ENCODE results near the gene SIRT2.

Gene SIRT2

GRCh38 chr19:38932425-38933179 lies 33.2 kb upstream of the SIRT2 start:
- no peaks in the 10 kb centered on the region for H3K27me3 ChIP-seq (ENCODE audit: control insufficient read depth in 2 of 2, insufficient read depth in 2 of 2, low read length in 2 of 2)
- no peaks in the 10 kb centered on the region for H3K9me3 ChIP-seq (ENCODE audit: control insufficient read depth in 2 of 2, low read length in 2 of 2)
- H3K4me1 ChIP-seq (ENCODE audit: control insufficient read depth in 2 of 2, insufficient read depth in 2 of 2, low read length in 2 of 2): peaks cover 8 to 13% of the 10 kb centered on the region in 2 donors
- H3K4me3 ChIP-seq (ENCODE audit: low read length in 2 of 2): no peak overlapping the region
- H3K9ac ChIP-seq (ENCODE audit: low read depth in 1 of 2, low read length in 2 of 2): no peak overlapping the region
- no peak overlapping the region for H3K27ac ChIP-seq (ENCODE audit: low read depth in 2 of 2, low read length in 2 of 2)
- H3K36me3 ChIP-seq (ENCODE audit: control insufficient read depth in 2 of 2, insufficient read depth in 2 of 2, low read length in 2 of 2): peaks cover 6 to 13% of the 10 kb centered on the region in 2 donors

GRCh38 chr19:38931521-38931793 lies 32.0 kb upstream of the SIRT2 start:
- H3K27ac ChIP-seq (ENCODE audit: low read depth in 2 of 2, low read length in 2 of 2): no peak overlapping the region
- H3K9me3 ChIP-seq (ENCODE audit: control insufficient read depth in 2 of 2, low read length in 2 of 2): no peaks in the 10 kb centered on the region
- H3K4me1 ChIP-seq (ENCODE audit: control insufficient read depth in 2 of 2, insufficient read depth in 2 of 2, low read length in 2 of 2): peaks cover 8 to 13% of the 10 kb centered on the region in 2 donors
- H3K36me3 ChIP-seq (ENCODE audit: control insufficient read depth in 2 of 2, insufficient read depth in 2 of 2, low read length in 2 of 2): peaks cover 6 to 13% of the 10 kb centered on the region in 2 donors
- H3K4me3 ChIP-seq (ENCODE audit: low read length in 2 of 2): peak overlapping the region; percentile 96 to 99
- H3K9ac ChIP-seq (ENCODE audit: low read depth in 1 of 2, low read length in 2 of 2): peak overlapping the region; percentile 95 to 98
- H3K27me3 ChIP-seq (ENCODE audit: control insufficient read depth in 2 of 2, insufficient read depth in 2 of 2, low read length in 2 of 2): no peaks in the 10 kb centered on the region

- peak within 1 kb of the TSS; percentile 87 to 92 for H3K27ac ChIP-seq (ENCODE audit: low read depth in 2 of 2, low read length in 2 of 2)
- no peaks in the 10 kb centered on the region for H3K9me3 ChIP-seq (ENCODE audit: control insufficient read depth in 2 of 2, low read length in 2 of 2)
- H3K36me3 ChIP-seq (ENCODE audit: control insufficient read depth in 2 of 2, insufficient read depth in 2 of 2, low read length in 2 of 2): peaks cover 6 to 13% of the 10 kb centered on the region in 2 donors
- peak within 1 kb of the TSS; percentile 95 to 98 for H3K9ac ChIP-seq (ENCODE audit: low read depth in 1 of 2, low read length in 2 of 2)
- H3K4me1 ChIP-seq (ENCODE audit: control insufficient read depth in 2 of 2, insufficient read depth in 2 of 2, low read length in 2 of 2): peaks cover 8 to 13% of the 10 kb centered on the region in 2 donors
- H3K4me3 ChIP-seq (ENCODE audit: low read length in 2 of 2): peak within 1 kb of the TSS; percentile 96 to 99
- no peaks in the 10 kb centered on the region for H3K27me3 ChIP-seq (ENCODE audit: control insufficient read depth in 2 of 2, insufficient read depth in 2 of 2, low read length in 2 of 2)
Measured at GRCh38 chr19:38930776-38931520, 31.5 kb upstream of the SIRT2 start, which contains the start of gene MRPS12. TSS of gene MRPS12 (plus strand) at chr19:38930944. CDS start at chr19:38931295, 351 bp downstream.

- Histone ChIP-seq H3K9me3 (ENCODE audit: control insufficient read depth in 2 of 2, low read length in 2 of 2) (no peaks in the 10 kb centered on the region), H3K36me3 (ENCODE audit: control insufficient read depth in 2 of 2, insufficient read depth in 2 of 2, low read length in 2 of 2) (peaks cover 11 to 19% of the 10 kb centered on the region in 2 donors), H3K4me3 (ENCODE audit: low read length in 2 of 2) (peak within 1 kb of the TSS; percentile 96 to 99), H3K27me3 (ENCODE audit: control insufficient read depth in 2 of 2, insufficient read depth in 2 of 2, low read length in 2 of 2) (no peaks in the 10 kb centered on the region), H3K27ac (ENCODE audit: low read depth in 2 of 2, low read length in 2 of 2) (peak within 1 kb of the TSS; percentile 87 to 92), H3K9ac (ENCODE audit: low read depth in 1 of 2, low read length in 2 of 2) (peak within 1 kb of the TSS; percentile 95 to 98), H3K4me1 (ENCODE audit: control insufficient read depth in 2 of 2, insufficient read depth in 2 of 2, low read length in 2 of 2) (peaks cover 8 to 13% of the 10 kb centered on the region in 2 donors)
Measured at GRCh38 chr19:38929929-38930775, 30.7 kb upstream of the SIRT2 start, which contains the start of gene SARS2. TSS of gene SARS2 (minus strand) at chr19:38930763. CDS start at chr19:38930736, 27 bp downstream.

- Histone ChIP-seq H3K4me3 (ENCODE audit: low read length in 2 of 2) (no peak overlapping the region), H3K36me3 (ENCODE audit: control insufficient read depth in 2 of 2, insufficient read depth in 2 of 2, low read length in 2 of 2) (peaks cover 11 to 25% of the 10 kb centered on the region in 2 donors), H3K27me3 (ENCODE audit: control insufficient read depth in 2 of 2, insufficient read depth in 2 of 2, low read length in 2 of 2) (no peaks in the 10 kb centered on the region), H3K9ac (ENCODE audit: low read depth in 1 of 2, low read length in 2 of 2) (peak overlapping the region in 1 of 2 donors; percentile 24), H3K9me3 (ENCODE audit: control insufficient read depth in 2 of 2, low read length in 2 of 2) (no peaks in the 10 kb centered on the region), H3K4me1 (ENCODE audit: control insufficient read depth in 2 of 2, insufficient read depth in 2 of 2, low read length in 2 of 2) (peaks cover 8 to 13% of the 10 kb centered on the region in 2 donors), H3K27ac (ENCODE audit: low read depth in 2 of 2, low read length in 2 of 2) (no peak overlapping the region)
Measured at GRCh38 chr19:38928391-38929001, 29.1 kb upstream of the SIRT2 start.

- H3K27me3 ChIP-seq (ENCODE audit: control insufficient read depth in 2 of 2, insufficient read depth in 2 of 2, low read length in 2 of 2): no peaks in the 10 kb centered on the region
- H3K9ac ChIP-seq (ENCODE audit: low read depth in 1 of 2, low read length in 2 of 2): no peak overlapping the region
- no peak overlapping the region for H3K27ac ChIP-seq (ENCODE audit: low read depth in 2 of 2, low read length in 2 of 2)
- H3K4me1 ChIP-seq (ENCODE audit: control insufficient read depth in 2 of 2, insufficient read depth in 2 of 2, low read length in 2 of 2): no peaks in the 10 kb centered on the region
- H3K9me3 ChIP-seq (ENCODE audit: control insufficient read depth in 2 of 2, low read length in 2 of 2): no peaks in the 10 kb centered on the region
- H3K36me3 ChIP-seq (ENCODE audit: control insufficient read depth in 2 of 2, insufficient read depth in 2 of 2, low read length in 2 of 2): peaks cover 5 to 21% of the 10 kb centered on the region in 2 donors
- H3K4me3 ChIP-seq (ENCODE audit: low read length in 2 of 2): no peak overlapping the region
Measured at GRCh38 chr19:38924388-38924787, 25.0 kb upstream of the SIRT2 start.

GRCh38 chr19:38922482-38922881 lies 23.1 kb upstream of the SIRT2 start:
- H3K4me1 ChIP-seq (ENCODE audit: control insufficient read depth in 2 of 2, insufficient read depth in 2 of 2, low read length in 2 of 2): no peaks in the 10 kb centered on the region
- H3K36me3 ChIP-seq (ENCODE audit: control insufficient read depth in 2 of 2, insufficient read depth in 2 of 2, low read length in 2 of 2): peaks cover 5 to 21% of the 10 kb centered on the region in 2 donors
- no peaks in the 10 kb centered on the region for H3K27me3 ChIP-seq (ENCODE audit: control insufficient read depth in 2 of 2, insufficient read depth in 2 of 2, low read length in 2 of 2)
- no peak overlapping the region for H3K9ac ChIP-seq (ENCODE audit: low read depth in 1 of 2, low read length in 2 of 2)
- no peak overlapping the region for H3K4me3 ChIP-seq (ENCODE audit: low read length in 2 of 2)
- H3K27ac ChIP-seq (ENCODE audit: low read depth in 2 of 2, low read length in 2 of 2): no peak overlapping the region
- no peaks in the 10 kb centered on the region for H3K9me3 ChIP-seq (ENCODE audit: control insufficient read depth in 2 of 2, low read length in 2 of 2)

GRCh38 chr19:38921420-38922274 lies 22.2 kb upstream of the SIRT2 start:
- no peak overlapping the region for H3K4me3 ChIP-seq (ENCODE audit: low read length in 2 of 2)
- H3K27me3 ChIP-seq (ENCODE audit: control insufficient read depth in 2 of 2, insufficient read depth in 2 of 2, low read length in 2 of 2): no peaks in the 10 kb centered on the region
- H3K9me3 ChIP-seq (ENCODE audit: control insufficient read depth in 2 of 2, low read length in 2 of 2): no peaks in the 10 kb centered on the region
- H3K4me1 ChIP-seq (ENCODE audit: control insufficient read depth in 2 of 2, insufficient read depth in 2 of 2, low read length in 2 of 2): no peaks in the 10 kb centered on the region
- no peak overlapping the region for H3K9ac ChIP-seq (ENCODE audit: low read depth in 1 of 2, low read length in 2 of 2)
- H3K27ac ChIP-seq (ENCODE audit: low read depth in 2 of 2, low read length in 2 of 2): no peak overlapping the region
- peaks cover 5 to 21% of the 10 kb centered on the region in 2 donors for H3K36me3 ChIP-seq (ENCODE audit: control insufficient read depth in 2 of 2, insufficient read depth in 2 of 2, low read length in 2 of 2)
